ENCODE measurements around the gene IGF2.

The IGF2 gene

DNA sequence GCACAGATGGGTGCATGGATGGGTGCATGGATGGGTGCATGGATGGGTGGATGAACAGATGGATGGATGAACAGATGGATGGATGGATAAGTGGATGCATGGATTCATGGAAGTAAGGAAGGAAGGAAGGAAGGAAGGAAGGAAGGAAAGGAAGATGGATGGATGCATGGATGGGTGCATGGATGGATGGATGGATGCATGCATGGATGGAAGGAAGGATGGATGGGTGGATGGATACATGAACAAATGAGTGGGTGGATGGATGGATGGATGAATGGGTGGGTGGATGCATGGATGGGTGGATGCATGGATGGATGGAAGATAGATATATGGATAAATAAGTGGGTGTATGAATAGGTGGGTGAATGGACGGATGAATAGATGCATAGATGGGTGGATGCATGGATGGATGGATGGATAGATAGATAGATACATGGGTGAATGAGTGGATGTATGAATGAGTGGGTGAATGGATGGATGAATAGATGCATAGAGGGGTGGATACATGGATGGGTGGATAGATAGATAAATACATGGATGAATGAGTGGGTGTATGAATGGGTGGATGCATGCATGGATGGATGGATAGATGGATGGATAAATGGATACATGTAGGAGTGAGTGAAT is 32.5 kb downstream of the IGF2 start:
- in situ Hi-C loops (cut with HindIII; ENCODE audit: low sequenced_read_pairs) = no loop called here

DNA sequence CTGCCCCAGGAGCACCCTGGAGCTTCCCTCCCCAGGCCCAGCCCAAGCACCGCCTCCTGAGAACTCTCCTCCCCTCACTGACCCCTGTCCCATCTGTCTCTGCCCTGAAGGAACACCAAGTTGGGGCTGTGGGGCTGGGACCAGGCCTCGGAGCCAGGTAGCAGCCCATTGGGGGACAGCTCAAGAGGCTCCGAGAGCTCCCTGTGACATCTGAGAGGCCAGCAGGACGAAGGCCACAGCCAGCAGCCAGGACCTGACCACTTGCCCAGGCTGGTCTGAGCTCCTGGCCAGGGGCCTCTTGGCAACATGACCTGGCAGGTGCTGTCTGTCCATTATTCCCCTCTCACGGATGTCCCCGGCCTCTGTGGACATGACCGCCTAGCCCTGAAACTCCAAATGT is 33.7 kb downstream of the IGF2 start:
- in situ Hi-C loops (cut with HindIII; ENCODE audit: low sequenced_read_pairs) = no loop called here

DNA sequence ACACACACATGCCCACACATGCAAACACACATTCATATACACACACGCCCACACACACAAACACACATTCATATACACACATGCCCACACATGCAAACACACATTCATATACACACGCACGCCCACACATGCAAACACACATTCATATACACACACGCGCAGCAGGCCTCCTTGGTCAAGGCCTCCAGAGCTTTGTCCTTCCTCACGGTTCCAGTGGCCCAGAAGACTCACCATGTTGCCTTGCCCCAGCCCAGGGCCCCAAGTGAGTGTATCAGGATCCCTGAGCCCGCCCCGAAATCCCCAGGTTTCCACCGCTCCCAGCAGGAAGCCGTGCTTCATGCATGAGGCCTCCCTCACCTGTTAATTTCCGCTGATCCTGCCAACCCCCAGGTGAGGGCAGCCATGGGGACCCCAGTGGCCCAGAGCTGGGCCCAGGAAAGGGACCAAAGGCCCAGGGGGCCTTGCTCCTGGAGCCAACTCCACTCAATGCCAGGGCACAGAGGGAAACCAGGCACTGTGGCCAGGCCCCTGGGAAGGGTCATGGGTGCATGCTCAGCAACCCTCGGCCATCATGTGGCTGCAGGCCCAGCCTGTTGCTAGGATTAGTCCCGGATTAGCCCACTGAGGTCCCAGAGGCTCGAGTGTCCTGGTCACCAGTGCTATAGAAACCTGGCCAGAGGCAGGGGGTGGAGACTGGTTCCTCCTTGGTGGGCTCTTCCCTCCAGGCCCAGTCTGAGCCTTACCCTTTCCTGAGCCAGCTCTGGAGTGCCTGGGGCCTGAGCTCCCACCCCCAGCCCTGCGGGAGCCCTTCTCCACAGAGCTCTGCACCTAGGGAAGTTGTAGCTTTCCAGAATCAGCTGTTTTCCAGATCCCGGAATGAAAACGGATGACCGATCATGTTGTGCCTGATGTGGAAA is 34.4 kb downstream of the IGF2 start:
- in situ Hi-C loops (cut with HindIII; ENCODE audit: low sequenced_read_pairs) = no loop called here

DNA sequence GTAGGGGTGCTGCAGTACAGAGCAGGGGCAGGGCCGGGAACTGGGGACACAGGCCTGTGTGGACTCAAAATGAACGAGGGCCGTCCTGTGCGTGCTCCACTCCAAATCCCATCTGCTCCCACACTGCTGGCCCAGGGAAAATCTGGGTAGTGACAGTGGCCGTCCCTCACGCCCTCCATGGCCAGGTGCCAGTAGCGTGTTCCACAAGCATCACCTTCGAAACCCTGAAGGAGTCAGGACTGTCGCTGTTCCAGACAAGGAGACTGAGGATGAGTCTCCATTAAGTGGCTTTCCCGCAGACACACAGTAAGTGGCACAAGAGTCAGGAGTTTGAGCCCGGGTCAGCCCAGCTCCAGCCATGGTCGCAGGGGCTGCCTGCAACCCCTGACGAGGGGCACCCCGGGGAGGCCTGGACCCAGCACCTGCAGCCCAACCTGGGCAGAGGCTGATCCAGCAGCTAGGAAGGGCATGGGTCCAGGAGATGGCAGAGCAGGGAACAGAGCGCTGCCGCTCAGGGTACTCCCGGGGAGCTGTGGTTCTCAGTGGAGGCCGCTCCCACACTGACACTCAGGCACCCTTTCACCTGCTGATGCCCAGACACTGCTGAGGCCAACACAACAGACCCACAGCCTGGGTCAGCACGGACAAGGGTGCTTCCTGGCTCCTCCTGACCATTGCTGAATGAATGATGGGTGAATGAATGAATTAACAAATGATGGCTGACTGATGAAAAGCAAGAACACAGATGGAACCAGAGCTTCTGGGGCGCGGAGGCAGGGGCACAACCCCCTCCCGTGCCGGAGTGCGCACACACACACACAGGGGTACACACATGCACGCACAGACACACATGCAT is 35.3 kb downstream of the IGF2 start:
- in situ Hi-C loops (cut with HindIII; ENCODE audit: low sequenced_read_pairs) = no loop called here

DNA sequence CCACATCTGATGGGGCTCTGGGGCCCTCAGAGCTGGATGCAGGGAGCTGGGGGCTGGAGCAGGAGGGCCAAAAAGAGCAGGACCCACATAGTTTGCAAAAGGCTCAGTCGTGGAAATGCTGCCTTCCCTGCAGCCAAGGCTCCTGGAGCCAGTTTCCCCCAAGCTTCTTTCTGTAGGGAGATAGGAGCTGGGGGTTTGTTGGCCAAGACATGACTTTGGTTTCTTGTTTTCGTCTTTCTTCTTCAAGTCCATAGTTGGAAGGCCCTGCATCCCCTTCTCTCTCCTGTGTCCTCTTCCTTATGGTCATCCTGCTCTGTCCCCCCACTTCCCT is 36.3 kb downstream of the IGF2 start:
- in situ Hi-C loops (cut with HindIII; ENCODE audit: low sequenced_read_pairs) = no loop called here

DNA sequence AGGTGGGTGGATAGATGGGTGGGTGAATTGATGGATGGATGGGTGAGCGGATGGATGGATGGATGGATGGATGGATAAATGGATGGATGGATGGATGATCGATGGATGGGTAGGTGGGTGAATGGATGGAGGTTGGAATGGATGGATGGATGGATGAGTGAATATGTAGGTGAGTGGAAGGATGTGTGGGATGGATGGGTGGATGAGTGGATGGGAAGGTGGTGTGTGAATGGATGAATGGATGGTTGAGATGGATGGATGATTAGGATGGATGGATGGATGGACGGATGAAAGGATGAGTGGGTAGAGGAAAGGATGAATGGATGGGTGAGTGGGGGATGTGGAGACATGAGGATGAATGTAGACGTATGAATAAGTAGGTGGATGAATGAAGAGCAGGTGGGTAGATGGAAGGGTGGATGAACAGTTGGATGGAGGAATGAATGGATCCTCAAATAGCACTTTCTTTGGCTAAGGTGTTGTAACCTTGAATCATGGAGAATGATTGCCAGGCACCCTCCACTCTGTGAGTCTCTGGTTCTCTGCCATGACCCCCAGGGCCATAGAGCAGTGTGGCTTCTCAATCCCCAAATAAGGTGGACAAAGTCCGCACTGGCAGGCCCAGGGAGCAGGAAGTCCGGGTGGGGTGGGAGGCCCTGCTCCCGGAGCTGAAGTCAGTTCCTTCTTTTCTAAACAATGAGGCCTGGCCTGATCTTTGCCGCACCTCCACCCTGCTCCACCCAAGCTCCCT is 36.9 kb downstream of the IGF2 start:
- in situ Hi-C loops (cut with HindIII; ENCODE audit: low sequenced_read_pairs) = no loop called here

DNA sequence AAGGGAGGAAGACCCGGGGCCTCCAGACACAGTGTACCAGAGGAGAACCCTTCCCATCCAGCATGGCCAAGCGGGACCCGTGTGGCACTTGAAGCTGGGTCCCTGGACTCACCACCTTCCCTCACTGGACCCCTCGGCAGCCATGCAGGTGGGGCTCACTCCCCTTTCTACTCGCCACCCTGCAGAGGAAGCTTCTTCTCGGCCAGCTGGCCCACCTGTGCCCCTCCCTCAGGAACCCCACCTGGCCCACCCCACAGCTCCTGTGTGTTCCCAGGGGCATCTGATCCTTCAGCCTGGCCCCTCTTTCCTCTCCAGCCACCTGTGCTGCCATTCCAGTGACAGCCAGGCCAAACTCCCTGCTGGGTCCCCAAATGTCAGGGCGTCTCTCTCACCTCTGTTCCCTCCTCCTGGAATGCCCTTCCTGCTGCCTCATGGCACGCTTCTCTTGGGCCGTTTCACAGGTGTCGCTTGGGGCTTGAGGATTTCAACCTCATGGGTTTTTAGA is 38.0 kb downstream of the IGF2 start:
- in situ Hi-C loops (cut with HindIII; ENCODE audit: low sequenced_read_pairs) = no loop called here

DNA sequence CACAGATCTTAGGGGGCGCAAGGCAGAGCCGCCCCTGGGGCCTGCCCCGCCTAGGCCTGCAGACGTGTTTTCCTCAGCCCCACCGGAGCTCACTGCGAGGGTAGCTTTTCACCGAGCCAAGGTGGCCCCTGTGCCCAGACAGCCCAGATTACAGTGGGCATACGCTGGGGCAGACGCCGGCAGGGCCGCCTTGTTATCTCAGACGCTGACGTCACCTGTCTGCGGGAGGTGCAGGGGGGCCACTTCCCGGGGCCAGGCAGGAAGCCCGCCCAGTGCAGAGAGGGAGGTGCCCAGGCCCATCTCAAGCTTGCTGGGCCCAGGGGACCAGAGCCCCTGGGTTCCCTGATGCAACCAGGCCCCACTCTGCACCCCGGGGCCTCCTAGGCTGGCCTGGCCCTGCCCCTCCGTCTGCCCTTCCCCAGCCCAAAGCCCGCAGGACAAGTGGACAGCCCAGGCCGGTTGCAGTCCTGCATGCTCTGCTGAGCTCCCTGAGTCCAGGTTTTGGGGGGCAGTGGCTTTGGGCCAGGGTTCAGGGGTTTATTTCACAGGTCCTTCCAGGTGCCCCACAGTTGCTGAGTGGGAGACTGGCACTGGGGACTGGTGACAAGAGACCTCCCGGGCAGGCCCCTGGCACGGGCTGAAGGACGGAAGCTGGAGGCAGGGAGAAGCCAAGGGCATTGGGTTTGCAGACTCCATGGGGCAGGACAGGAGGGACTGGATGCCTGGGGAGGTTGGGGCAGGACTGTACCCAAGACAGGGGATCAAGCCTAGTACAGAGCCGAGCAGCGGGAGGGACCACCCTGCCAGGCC is 38.6 kb downstream of the IGF2 start:
- in situ Hi-C loops (cut with HindIII; ENCODE audit: low sequenced_read_pairs) = no loop called here

DNA sequence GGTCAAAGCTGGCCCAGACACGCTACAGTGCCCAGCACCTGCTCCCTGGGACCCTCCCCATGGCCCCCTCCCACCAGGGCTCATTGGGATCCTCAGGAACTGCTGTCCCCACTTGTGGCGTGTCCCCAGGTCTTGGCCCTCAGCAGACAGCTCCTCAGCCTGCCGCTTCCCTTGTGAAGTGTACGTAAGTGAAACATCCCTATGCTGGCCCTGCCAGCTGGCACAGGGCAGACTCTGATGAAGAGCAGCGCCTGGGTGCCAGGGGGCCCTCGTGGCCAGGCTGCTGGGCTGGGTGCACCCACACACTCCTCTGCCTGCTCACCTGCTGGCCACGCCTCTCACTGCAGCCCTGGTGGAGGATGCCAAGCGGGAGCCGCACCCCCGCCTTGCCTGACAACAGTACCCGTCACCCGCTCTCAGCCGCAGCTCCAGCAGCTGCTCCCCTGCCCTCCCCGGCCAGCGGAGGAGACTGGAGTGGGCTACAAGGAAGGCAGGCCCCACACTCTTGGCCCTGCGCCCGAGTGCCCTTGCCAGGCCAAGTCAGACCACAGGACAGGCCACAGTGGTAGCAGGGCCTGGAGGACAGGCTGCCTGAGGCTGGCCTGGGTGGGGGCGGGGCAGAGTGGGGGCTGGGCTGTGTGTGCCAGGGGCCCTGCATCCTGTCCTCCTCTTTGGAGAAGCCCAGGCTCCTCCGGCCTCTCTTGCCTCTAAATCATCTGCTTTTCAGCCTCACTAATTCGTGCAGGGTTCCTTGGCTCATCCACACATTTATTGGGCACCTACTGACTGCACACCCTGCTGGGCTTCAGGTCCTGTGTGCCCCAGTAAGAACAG is 39.5 kb downstream of the IGF2 start:
- in situ Hi-C loops (cut with HindIII; ENCODE audit: low sequenced_read_pairs) = no loop called here

DNA sequence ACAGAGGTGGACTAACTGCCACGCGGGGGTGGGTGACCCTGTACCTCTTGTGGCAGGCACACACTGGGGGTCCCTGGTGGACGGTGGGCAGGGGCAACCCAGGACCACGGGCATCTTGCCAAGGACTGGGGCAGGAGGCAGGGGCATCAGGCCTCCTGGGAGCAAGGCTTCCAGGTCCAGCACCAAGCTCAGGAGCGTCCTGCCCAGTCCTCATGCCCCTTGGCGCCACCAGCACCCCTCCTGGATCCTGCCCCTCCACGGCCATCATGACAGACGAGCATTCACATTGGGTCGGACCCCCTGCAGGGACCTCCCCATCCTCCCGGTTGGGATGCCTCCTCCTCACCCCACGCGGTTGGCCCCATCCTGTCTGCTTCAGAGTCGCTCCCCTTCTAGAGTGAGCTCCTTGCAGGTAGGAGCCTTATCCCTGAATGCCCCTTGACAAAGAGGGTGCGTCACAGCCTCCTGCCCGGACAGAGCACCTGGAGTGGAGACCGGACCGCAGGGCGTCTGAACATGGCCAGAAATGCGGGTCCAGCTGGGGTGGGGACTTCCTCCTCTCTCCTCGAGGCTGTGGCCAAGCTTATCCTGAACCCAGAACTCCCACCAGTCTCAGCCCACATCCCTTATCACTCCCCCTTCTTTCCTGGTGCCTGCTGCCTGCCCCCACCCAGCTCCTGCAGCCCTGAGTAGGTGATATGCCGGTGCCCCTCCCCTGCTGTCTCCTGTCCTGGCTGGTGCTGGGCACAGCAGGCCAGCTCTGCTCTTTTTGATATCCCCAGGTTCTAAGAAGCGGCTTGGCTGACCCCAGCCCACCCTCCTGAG is 40.3 kb downstream of the IGF2 start:
- in situ Hi-C loops (cut with HindIII; ENCODE audit: low sequenced_read_pairs) = no loop called here

DNA sequence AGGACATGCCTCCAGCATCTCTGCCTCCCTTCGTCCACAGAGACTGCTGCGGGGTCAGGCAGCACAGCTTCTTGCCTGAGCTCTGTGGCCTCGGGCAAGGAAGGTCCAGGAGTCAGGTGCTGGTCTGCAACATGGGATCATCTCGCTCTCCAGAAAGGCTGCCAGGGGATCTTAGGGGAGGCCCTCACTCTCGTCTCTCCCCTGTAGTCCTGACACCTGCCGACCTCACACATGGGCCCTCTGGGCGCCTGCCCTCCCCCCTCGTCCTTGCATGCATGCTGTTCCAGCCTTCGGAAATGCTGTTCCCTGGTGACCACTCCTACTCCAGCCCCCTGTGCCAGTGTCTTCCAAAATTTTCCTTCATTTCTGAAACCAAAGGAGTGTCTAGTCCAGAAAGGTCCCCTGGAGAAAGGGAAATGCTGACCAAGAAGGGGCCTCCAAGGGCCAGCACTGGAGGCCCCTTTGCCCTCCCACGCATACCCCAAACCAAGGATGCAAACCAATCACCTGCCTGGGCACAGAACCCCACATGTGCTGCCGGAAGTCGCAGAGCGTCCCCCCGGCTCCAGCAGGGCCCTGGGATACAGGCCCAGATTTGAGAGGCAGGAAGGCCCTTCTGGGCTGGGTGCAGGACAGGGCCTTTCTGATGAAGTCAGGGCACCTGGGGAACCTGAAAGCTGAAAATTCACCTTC is 41.0 kb downstream of the IGF2 start:
- in situ Hi-C loops (cut with HindIII; ENCODE audit: low sequenced_read_pairs) = no loop called here

DNA sequence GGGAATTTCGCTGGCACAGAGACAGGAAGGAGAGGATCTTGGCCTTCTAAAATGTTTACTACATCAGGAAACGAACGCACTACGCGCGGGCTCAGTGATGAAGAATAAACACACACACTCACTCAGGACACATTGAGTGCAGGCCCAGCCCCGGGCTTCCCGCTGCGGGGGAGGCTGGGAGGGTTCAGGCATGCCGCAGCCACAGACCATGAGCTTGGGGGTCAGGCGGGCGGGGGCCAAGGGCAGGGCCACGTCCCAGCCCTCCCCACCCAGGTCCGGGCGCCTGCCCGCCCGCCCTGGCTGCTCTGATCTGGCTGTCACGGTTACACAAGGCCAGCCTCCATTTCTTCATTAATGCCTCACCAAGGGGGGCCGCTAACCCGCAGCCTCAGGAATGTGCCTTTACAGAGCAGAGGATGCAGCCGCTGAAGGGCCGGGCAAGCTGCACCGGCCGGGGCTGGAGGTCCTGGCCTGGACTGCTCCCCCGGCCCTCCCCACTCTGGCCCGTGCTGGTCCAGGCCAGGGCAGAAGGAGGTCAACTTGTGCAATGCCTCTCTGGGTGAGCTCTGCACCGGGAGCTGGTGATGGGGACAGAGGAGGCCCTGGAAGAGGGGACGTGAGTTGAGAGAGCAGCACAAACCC is 41.7 kb downstream of the IGF2 start:
- in situ Hi-C loops (cut with HindIII; ENCODE audit: low sequenced_read_pairs) = no loop called here

DNA sequence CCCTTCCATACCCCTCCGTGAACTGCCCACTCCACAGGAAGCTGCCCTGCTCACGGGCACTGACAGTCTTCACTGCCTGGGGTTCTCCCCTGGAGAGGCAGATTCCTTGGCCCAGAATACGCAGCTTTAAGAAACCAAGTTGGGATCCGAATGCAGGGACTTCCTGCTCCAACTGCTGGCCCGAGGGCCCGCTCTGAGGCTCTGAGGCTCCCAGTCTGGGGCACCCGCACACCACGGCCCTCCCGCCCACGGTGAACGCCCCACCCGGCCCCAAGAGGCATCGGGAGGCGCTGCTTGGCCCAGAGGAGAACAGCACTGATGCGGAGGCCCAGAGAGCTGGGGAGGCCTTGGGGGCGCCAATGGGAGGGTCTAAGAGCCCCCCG is 42.3 kb downstream of the IGF2 start:
- in situ Hi-C loops (cut with HindIII; ENCODE audit: low sequenced_read_pairs) = no loop called here

DNA sequence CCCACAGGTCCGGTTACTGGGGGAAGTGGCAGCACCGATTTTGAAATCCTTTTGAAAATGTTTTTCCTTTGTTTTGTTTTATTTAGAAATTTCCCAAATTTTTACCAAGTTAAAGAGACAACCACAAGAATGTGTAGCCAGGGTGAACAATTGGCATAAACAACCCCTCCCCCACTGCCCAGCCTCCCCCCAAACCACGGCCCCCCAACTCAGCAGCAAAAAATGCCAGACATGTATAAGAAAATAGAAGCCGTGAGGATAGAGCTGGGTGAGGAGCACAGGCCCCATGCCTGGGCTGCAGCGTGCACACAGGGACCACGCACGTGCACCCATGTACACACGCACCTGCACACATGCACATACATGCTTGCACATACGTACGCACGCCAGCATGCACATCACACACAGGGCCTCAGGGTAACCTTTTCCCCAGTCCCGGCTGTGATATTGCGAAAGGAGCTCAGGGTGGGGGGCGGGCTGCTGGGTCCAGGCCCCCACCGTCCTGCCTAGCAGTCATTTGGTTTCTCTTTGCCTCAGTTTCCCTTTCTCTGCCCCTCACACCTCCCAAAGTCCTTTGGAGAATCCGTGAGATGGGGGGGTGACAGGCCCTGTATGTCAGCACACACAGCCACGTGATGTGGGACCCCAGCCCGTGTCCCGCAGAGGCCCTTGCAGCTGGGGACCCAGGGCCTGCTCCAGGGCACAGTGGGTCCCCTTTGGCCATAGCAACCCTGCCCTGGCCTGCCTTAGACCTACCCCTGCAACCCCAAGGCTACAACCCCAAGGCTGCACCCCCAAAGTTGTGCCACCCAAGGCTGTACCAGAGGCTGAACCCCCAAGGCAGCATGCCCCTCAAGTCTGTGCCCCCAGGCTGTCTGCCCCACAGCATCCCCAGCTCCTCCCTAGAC is 42.9 kb downstream of the IGF2 start:
- in situ Hi-C loops (cut with HindIII; ENCODE audit: low sequenced_read_pairs) = no loop called here

DNA sequence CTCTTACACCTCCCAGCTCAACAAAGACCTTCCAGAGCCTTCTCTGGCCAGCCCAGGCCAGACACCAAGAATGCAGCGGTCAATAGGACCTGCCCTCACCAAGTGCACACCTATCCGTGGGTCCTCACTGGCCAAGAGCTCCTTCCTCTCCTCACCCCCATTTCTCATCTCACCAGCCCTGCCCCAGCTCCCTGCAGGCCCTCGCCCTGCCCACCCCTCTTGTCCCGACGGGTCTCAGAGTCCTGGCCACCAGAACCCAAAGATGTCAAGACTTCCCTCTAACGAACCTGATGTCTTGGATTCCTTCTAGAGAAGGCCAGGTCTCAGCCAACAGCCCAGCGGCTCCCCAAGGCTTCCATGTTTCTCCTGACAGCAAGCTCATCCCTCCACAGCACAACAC is 43.6 kb downstream of the IGF2 start:
- in situ Hi-C loops (cut with HindIII; ENCODE audit: low sequenced_read_pairs) = no loop called here

DNA sequence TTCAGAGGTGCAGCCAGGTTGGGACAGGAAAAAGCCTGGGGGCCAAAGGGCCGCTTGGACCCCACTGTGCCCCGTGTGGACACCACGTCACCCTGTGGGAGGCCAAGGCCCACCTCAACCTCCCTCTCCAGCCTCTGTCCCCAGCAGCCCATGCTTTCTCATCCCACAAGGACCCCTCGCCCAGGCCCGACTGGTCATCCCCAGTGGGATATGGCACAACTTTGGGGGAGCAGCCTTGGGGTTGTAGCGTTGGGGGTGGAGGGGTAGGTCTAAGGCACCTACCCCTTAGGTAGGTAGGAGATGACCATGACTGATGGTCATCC is 44.0 kb downstream of the IGF2 start:
- in situ Hi-C loops (cut with HindIII; ENCODE audit: low sequenced_read_pairs) = no loop called here

Data from endothelial cell of hepatic sinusoid (primary cell).